CD1c-positive myeloid dendritic cell (primary cell): ENCODE results near the gene NENF.
"Not testable (repeated sequence)": the region's sequence is repeated elsewhere in the genome, so short reads cannot be mapped to it uniquely, and the experiment has no call there.

ENCODE experiments used
- DNase-seq: peaks from one replicate; pipeline ENCODE4 v3.0.0-alpha.2; 2016; ENCODE audit errors: extremely low spot score

Gene NENF

DNA sequence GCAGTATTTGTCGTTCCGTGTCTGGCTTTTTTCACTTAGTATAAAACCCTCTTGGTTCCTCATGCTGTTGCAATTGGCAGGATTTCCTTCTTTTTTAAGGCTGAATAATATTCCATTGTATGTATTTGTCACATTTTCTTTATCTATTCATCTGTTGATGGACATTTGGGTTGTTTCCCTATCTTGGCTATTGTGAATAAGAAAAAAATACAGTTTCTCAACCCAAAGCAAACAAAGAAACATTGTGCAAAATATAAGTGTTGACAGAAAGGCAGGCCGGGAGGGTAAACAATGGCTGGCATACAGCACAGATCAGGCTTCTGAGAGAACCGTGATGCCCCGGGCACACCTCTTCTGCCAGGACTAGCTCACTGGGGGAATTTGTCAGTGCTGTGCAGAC, 26.9 kb downstream of the NENF start:
- DNase-seq, result no peak

GRCh38 chr1:212460376-212460775, 27.7 kb downstream of the NENF start:
- no peak for DNase-seq

DNA sequence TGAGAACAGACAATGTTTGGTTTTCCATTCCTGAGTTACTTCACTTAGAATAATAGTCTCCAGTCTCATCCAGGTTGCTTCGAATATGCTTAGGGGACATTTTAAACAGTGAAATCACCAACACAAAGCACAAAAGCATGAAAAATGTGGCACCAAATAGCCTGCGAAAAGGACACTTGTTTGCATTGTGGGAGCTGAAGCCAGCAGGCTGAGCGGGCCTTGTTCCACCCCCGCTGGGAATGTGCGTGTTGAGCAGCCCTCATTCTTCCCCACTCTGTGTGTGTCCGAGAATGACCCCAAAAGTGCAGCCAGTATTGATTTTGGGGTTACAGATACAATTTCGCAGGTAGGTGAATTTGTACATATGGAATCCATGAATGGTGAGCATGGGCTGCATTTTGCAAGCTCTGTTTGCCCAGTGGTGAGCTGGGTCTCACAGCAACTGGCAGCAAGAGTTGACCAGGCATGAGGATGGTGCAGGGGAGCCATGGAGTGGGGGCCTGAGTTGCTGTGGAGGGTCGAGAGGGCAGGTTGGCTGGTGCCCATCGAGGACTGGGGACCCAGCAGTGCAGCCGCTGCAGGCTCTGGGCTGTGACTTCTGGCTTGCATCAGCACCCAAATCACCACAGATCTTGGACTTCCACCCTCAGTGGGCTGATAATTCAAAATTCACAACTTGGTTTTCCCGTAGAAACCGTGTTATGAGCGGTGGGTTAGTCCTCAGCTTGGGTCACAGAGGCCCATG, 29.4 kb downstream of the NENF start:
- DNase-seq, result no peak

GRCh38 chr1:212463565-212464285, 31.0 kb downstream of the NENF start:
- no peak for DNase-seq

- no peak for DNase-seq
Measured at GRCh38 chr1:212465311-212465710, 32.6 kb downstream of the NENF start.

GRCh38 chr1:212466437-212466836, 33.7 kb downstream of the NENF start:
- no peak for DNase-seq

- no peak for DNase-seq
Measured at GRCh38 chr1:212466898-212467650, 34.4 kb downstream of the NENF start.

GRCh38 chr1:212467843-212468482, 35.2 kb downstream of the NENF start:
- DNase-seq, result no peak

GRCh38 chr1:212470059-212470458, 37.3 kb downstream of the NENF start:
- no peak for DNase-seq

DNA sequence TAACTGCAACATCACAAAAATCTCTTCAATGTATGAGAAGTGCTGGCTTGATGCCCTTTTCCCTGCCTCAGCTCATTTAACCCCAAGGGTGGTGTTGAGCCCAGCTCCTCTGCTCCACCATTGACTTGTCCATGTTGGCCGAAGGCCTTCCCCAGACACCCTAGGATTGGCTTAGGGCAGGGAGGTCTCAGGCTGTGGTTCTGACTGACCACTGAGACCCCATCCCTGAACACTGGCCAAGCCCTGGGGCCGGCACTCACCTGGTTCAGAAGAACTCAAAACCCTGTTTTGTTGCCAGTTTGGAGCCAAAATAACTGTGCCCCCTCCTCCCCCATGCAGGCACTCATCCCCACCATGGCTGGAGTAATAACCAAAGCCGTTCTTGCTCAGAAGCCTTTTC, 38.6 kb downstream of the NENF start:
- no peak for DNase-seq

- DNase-seq, result no peak
Measured at GRCh38 chr1:212471891-212472675, 39.4 kb downstream of the NENF start.

DNA sequence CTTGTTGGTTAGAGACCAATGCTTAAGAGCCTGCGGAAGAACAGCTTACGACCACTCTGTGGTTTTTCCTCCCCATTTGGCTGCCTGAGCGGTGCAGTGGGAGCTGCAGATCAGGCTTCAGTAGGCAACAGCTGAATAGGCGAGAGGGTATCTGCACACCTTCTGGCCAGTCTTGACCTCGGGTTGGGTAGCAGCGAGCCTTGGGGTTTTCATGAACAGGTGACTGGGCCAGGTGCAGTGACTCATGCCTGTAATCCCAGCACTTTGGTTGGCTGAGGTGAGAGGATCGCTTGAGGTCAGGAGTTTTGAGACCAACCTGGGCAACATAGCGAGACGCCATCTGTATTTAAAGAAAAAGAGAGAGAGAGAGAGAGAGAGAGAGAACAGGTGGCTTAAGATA, 41.0 kb downstream of the NENF start:
- no peak for DNase-seq

- DNase-seq, result no peak
Measured at GRCh38 chr1:212475151-212475550, 42.4 kb downstream of the NENF start.

- DNase-seq, result not testable (repeated sequence)
Measured at GRCh38 chr1:212475831-212476230, 43.1 kb downstream of the NENF start.

DNA sequence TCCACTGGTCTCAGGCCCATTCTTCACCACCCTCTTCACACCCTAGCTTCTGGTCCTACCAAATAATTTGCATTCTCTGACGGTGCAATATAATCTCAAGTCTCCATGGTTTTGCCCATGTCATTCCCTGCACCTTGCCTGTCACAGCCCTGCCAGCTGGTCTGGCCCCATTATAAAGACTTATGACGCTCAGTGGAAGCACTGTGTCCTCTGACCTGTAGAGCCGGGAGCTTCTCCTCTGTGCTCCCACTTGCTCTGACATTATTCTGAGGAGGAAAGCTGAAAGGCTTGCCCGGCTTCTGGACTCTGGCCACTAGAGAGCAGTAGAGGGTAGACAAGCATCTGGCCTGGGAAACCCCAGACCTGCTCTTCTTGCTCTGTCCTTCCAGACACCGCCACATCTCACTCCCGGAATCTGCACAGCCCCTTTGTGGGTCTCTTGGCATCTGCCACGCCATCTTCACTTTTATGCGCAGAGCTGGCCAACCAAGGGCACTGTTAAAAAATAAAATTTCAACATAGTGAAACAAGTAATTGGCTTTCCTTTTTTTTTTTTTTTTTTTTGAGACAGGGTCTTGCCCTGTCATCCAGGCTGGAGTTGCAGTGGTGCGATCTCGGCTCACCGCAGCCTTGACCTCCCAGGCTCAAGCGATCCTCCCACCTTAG, 44.4 kb downstream of the NENF start:
- peak; percentile 93 for DNase-seq

DNA sequence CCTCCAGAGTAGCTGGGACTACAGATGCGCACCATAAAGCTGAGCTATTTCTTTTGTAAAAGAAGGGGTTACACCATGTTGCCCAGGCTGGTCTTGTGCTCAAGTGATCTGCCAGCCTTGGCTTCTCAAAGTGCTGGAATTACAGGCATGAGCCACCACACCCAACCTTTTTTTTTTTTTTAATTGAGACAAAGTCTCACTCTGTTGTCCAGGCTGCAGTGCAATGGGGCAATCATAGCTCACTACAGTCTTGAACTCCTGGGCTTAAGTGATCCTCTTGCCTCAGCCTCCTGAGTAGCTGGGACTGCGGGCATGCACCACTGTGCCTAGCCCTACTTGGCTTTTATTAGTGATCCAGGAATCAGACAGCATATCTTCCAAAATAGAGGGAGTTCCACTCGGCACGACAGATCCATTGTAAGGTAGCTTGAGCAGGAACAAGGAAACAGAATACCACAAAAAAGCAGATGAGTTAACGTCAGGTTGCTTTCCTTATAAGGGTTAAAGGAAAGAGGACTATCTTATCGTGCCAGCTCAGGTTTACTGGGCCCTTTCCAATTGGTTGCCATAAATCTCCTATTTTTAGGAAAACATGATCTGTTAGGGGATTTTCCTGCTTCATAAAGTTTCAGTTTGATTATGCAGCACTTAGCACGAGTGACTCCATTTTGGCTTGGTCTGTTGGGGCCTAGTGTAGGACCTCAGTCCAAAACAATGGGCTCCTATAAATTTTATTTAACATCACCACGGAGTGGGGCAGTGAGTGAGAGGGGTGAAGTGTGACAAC, 45.2 kb downstream of the NENF start:
- DNase-seq, result no peak

DNA sequence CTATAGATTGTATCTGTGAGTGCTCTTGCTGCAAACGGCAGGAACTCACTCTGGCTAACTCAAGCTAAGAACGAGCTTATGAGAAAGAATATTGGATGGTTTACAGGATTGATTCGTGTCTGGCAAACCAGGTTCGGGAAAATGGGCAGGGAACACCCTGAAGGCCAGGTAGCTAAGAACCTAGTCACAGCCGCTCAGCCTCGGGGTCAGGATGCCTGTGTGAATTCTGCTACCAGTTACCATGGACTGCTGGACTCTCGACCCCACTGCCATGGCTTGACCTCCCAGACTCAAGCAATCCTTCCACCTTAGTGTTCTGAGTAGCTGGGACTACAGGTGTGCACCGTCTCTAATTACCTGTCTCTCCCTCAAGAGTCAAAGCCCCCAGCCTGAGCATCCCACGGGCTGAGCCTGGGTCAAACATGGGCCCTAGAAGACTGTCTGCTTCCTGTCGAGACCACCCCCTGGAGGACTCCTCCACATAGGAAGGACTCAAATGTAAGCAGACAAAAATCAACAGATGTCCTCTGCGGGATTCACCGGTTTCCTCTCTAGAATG, 45.8 kb downstream of the NENF start:
- no peak for DNase-seq

GRCh38 chr1:212479188-212479587, 46.5 kb downstream of the NENF start:
- peak; percentile 47 for DNase-seq

- not testable (repeated sequence) for DNase-seq
Measured at GRCh38 chr1:212480711-212481437, 48.2 kb downstream of the NENF start.
